Panc1 (cell line): ENCODE measurements around the gene CYFIP2. TPM values are rescaled to one million over a fixed set of nuclear protein-coding genes. Genes with fewer than 3 reads are reported as not detected.

Source experiments
- ATAC-seq: fragments of 200-7000 bp; cut with Tn5 transposase; 2 replicates; pipeline ENCODE4 v1.9.1; 2020; ENCODE audit warnings: mild to moderate bottlenecking, moderate library complexity
- BruUV-seq: library from RNA; stranded (reverse); fragments of 400-500 nt; replicated peaks from 2 replicates; lab custom pipeline; 2021; lab: Mats Ljungman, UMichigan
- CTCF ChIA-PET: fragments of 300-600 bp; sonication (Branson Sonifier 250); formaldehyde crosslinking; loops from one replicate; lab custom pipeline; 2022; ENCODE audit warnings: antibody characterized with exemption; lab: Charles Lee
- POLR2A ChIA-PET: fragments of 300-600 bp; sonication (Branson Sonifier 250); formaldehyde crosslinking; loops from one replicate; lab custom pipeline; 2022; ENCODE audit warnings: antibody characterized with exemption; lab: Charles Lee
- DNase-seq: peaks from one replicate; pipeline ENCODE4 v3.0.0-alpha.2; 2010; ENCODE audit warnings: low read depth, low spot score
- H3K27ac ChIP-seq: 2 replicates; pipeline ENCODE4 v1.5.1; 2011; ENCODE audit warnings: mild to moderate bottlenecking, low read length, inconsistent platforms
- H3K27me3 ChIP-seq: fragments of 200-500 bp; sonication (Bioruptor generic); 2 replicates; pipeline ENCODE4 v1.6.0; 2014; ENCODE audit warnings: low read length, inconsistent platforms; ENCODE audit not compliant: control insufficient read depth, insufficient read depth
- H3K36me3 ChIP-seq: fragments of 200-500 bp; sonication (Bioruptor generic); 2 replicates; pipeline ENCODE4 v1.5.1; 2014; ENCODE audit warnings: inconsistent platforms, mild to moderate bottlenecking, low read length, moderate library complexity; ENCODE audit not compliant: control insufficient read depth, insufficient read depth
- H3K4me1 ChIP-seq: 2 replicates; pipeline ENCODE4 v1.5.1; 2011; ENCODE audit warnings: inconsistent platforms, mild to moderate bottlenecking, low read length, moderate library complexity; ENCODE audit not compliant: control insufficient read depth, insufficient read depth
- H3K4me3 ChIP-seq, 2 experiments: 2 replicates each; pipeline ENCODE4 v1.5.1; 2011 to 2012; ENCODE audit warnings: low read depth in 2 of 2, low read length in 2 of 2, mild to moderate bottlenecking in 2 of 2, inconsistent platforms in 1 of 2, moderate library complexity in 1 of 2
- H3K9me3 ChIP-seq: fragments of 200-500 bp; sonication (Bioruptor generic); 2 replicates; pipeline ENCODE4 v1.5.1; 2014; ENCODE audit warnings: low read depth, mild to moderate bottlenecking, inconsistent platforms, low read length, moderate library complexity; ENCODE audit not compliant: control insufficient read depth, insufficient read depth
- CTCF ChIP-seq: fragments of 450-650 bp; IDR thresholded peaks from 2 replicates; pipeline ENCODE4 v1.5.1; 2017; ENCODE audit warnings: mild to moderate bottlenecking
- POLR2AphosphoS5 ChIP-seq: IDR thresholded peaks from 2 replicates; pipeline ENCODE4 v1.6.1; 2012; ENCODE audit warnings: mild to moderate bottlenecking, low read depth, low read length, moderate library complexity
- REST ChIP-seq, 2 experiments: IDR thresholded peaks; 2 replicates each; pipeline ENCODE4 v1.6.1; 2011 to 2012; ENCODE audit warnings: low read depth in 2 of 2, control low read depth in 1 of 2, low read length in 1 of 2, mild to moderate bottlenecking in 1 of 2, moderate library complexity in 1 of 2; ENCODE audit not compliant: insufficient read depth in 1 of 2
- SIN3A ChIP-seq: IDR thresholded peaks from 2 replicates; pipeline ENCODE4 v1.6.1; 2012; ENCODE audit warnings: low read depth, mild to moderate bottlenecking, low read length, moderate library complexity, borderline replicate concordance; ENCODE audit not compliant: insufficient read depth
- TCF7L2 ChIP-seq: IDR thresholded peaks from 2 replicates; pipeline ENCODE4 v1.6.1; 2011; ENCODE audit warnings: mild to moderate bottlenecking, low read depth, low read length, inconsistent platforms
- in situ Hi-C: cut with HindIII; loops from 2 replicates; pipeline ENCODE4 v1.10.0; 2016; ENCODE audit warnings: low sequenced_read_pairs, low pct_unique_long_range_greater_than_20kb
- intact Hi-C: fragments of 100-400 bp; cut with micrococcal nuclease; formaldehyde crosslinking; loops from one replicate; pipeline ENCODE4 v1.10.0; 2022; ENCODE audit not compliant: unreplicated experiment
- total RNA-seq: library from RNA; stranded (reverse); gene quantifications from one replicate; pipeline ENCODE4 v1.2.1, GENCODE V29; 2021; ENCODE audit not compliant: unreplicated experiment

The CYFIP2 gene
- total RNA-seq, 1 experiment from 2014 or later: 0.80 TPM

- ChIA-PET CTCF (no interaction called here), POLR2A (no interaction called here)
- BruUV-seq: no TSS peak
- H3K36me3 ChIP-seq: no peaks in the 10 kb centered on the region
- no peak overlapping the region for H3K27ac ChIP-seq
- in situ Hi-C loops (no loop called here), intact Hi-C loops (no loop called here)
- H3K4me1 ChIP-seq: no peaks in the 10 kb centered on the region
- TF ChIP-seq POLR2AphosphoS5 (no peak), CTCF (no peak), SIN3A (no peak), REST (IDR thresholded peaks at IDR 0.05; ENCODE audit: insufficient read depth in 1 of 2, low read depth in 2 of 2, low read length in 1 of 2) (no peak), TCF7L2 (no peak)
- ATAC-seq (no peak), DNase-seq (no peak)
- no peak overlapping the region for H3K4me3 ChIP-seq
- H3K9me3 ChIP-seq: no peaks in the 10 kb centered on the region
- H3K27me3 ChIP-seq: peaks cover 4% of the 10 kb centered on the region; the same call in 1 of the 2 replicates
Measured at GRCh38 chr5:157271740-157272271, 5.9 kb downstream of the CYFIP2 start.

GRCh38 chr5:157273131-157273556, 7.2 kb downstream of the CYFIP2 start:
- Histone ChIP-seq H3K27me3 (0 out of 2 replicates have a peak, but pooled peaks cover 2% of the 10 kb centered on the region), H3K4me3 (no peak overlapping the region), H3K9me3 (no peaks in the 10 kb centered on the region), H3K27ac (no peak overlapping the region), H3K4me1 (no peaks in the 10 kb centered on the region), H3K36me3 (no peaks in the 10 kb centered on the region)
- no peak for ATAC-seq
- TF ChIP-seq SIN3A (no peak), REST (IDR thresholded peaks at IDR 0.05; ENCODE audit: insufficient read depth in 1 of 2, low read depth in 2 of 2, low read length in 1 of 2) (no peak), CTCF (no peak), POLR2AphosphoS5 (no peak), TCF7L2 (no peak)
- CTCF ChIA-PET: no interaction called here
- POLR2A ChIA-PET: no interaction called here
- no TSS peak for BruUV-seq
- in situ Hi-C loops: no loop called here
- intact Hi-C loops: no loop called here
- DNase-seq: no peak
